SJCRH30 (cell line): ENCODE measurements around the gene FAP. TPM values are rescaled to one million over a fixed set of nuclear protein-coding genes. Genes with fewer than 3 reads are reported as not detected.

Experiments used
- DNase-seq, 2 experiments: peaks; one replicate each; pipeline ENCODE4 v3.0.0-alpha.2; 2015 to 2020
- H3K27ac ChIP-seq: fragments of 250-450 bp; sonication (Bioruptor Pico); 2 replicates; pipeline ENCODE4 v1.5.1; 2020; ENCODE audit warnings: mild to moderate bottlenecking, moderate library complexity
- H3K27me3 ChIP-seq: fragments of 250-450 bp; sonication (Bioruptor Pico); 2 replicates; pipeline ENCODE4 v1.5.1; 2020; ENCODE audit warnings: mild to moderate bottlenecking, moderate library complexity
- H3K36me3 ChIP-seq: fragments of 250-450 bp; sonication (Bioruptor Pico); 2 replicates; pipeline ENCODE4 v1.5.1; 2020; ENCODE audit warnings: mild to moderate bottlenecking, moderate library complexity
- H3K4me1 ChIP-seq: fragments of 250-450 bp; sonication (Bioruptor Pico); 2 replicates; pipeline ENCODE4 v1.5.1; 2020; ENCODE audit warnings: mild to moderate bottlenecking, moderate library complexity
- H3K4me3 ChIP-seq: fragments of 250-450 bp; sonication (Bioruptor Pico); 2 replicates; pipeline ENCODE4 v1.5.1; 2020; ENCODE audit warnings: mild to moderate bottlenecking, moderate library complexity
- H3K9me3 ChIP-seq: fragments of 250-450 bp; sonication (Bioruptor Pico); replicated peaks from 2 replicates; pipeline ENCODE4 v1.5.1; 2020; ENCODE audit warnings: mild to moderate bottlenecking, moderate library complexity
- total RNA-seq: library from RNA; depleted of rRNA; stranded (reverse); fragments of >200 nt; shearing (Covaris generic); gene quantifications from 2 replicates; pipeline ENCODE4 v1.2.3, GENCODE V29; 2014; rRNA removed

Gene FAP
- total RNA-seq, 1 experiment from 2014 or later: 3.6 TPM

GRCh38 chr2:162149466-162149865, 93.8 kb downstream of the FAP start:
- no peaks in the 10 kb centered on the region for H3K9me3 ChIP-seq
- no peaks in the 10 kb centered on the region; the same call in 1 of the 2 replicates for H3K27me3 ChIP-seq
- DNase-seq: no peak
- no peak overlapping the region for H3K4me3 ChIP-seq
- H3K4me1 ChIP-seq: no peaks in the 10 kb centered on the region
- no peaks in the 10 kb centered on the region for H3K36me3 ChIP-seq
- no peak overlapping the region for H3K27ac ChIP-seq

- Histone ChIP-seq H3K4me1 (no peaks in the 10 kb centered on the region), H3K27ac (no peak overlapping the region), H3K27me3 (no peaks in the 10 kb centered on the region; the same call in 1 of the 2 replicates), H3K36me3 (no peaks in the 10 kb centered on the region), H3K4me3 (no peak overlapping the region), H3K9me3 (no peaks in the 10 kb centered on the region)
- DNase-seq: no peak
These were observed 94.3 kb downstream of the FAP start for GRCh38 chr2:162148956-162149355.

DNA sequence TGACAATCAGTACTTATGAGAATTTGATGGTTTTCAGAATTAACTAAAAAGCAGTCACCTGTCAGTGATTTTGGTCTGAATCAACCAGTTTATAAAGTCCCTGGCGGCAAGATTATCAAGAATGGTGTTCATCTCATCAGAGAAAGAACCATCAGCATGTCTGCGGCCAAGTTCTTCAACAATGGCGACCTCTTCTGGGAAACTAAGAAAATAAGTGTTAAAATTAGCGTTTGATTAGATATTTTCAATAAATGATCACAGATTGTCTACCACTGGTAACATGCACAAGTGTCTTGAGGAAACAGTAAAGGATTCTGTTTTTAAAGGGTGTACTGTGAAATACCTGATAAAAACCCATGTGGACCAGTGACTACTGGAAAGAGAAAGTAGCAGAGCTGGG, 99.3 kb downstream of the FAP start:
- Histone ChIP-seq H3K36me3 (no peaks in the 10 kb centered on the region), H3K27ac (no peak overlapping the region), H3K9me3 (no peaks in the 10 kb centered on the region), H3K4me3 (no peak overlapping the region), H3K4me1 (no peaks in the 10 kb centered on the region), H3K27me3 (no peaks in the 10 kb centered on the region; the same call in 1 of the 2 replicates)
- no peak for DNase-seq

DNA sequence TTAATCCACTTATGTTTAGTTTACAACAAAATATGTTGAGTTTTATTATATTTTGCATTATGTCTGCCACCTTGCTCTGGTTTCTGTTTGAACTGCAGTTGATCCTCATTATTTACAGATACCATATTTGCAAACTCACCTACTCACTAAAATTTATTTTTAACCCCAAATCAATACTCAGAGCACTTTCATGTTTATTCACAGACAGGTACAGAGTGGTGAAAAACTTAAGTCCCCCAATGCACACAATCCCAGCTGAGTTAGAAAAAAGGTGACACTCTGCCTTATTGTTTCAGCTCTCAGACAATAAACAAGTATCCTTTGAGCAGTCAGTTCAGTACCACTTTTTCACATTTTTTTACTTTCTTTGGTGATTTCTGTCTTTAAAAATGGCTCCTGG, 104.9 kb downstream of the FAP start:
- H3K27me3 ChIP-seq: no peaks in the 10 kb centered on the region
- no peak for DNase-seq
- no peak overlapping the region for H3K4me3 ChIP-seq
- H3K9me3 ChIP-seq: no peaks in the 10 kb centered on the region
- no peaks in the 10 kb centered on the region for H3K4me1 ChIP-seq
- no peaks in the 10 kb centered on the region for H3K36me3 ChIP-seq
- H3K27ac ChIP-seq: no peak overlapping the region

DNA sequence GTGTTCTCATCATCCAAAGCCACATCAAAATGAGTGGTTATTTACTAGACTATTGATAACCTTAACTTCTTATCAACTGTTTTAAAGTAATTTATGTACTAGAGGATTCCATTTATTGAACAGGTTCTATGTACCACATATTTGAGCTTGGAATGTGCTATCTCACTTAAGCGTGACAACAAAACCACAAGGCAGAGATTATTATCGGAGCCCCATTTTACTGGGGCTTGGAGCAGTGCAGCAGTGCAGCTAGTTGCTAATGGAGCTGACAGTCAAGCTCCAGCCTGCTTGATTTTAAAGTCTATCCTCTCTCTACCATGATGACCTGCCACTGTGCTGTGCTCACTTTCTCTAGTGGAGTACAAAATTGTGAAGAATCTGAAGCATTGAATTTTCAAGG, 115.8 kb downstream of the FAP start:
- H3K9me3 ChIP-seq: no peaks in the 10 kb centered on the region
- no peak overlapping the region for H3K27ac ChIP-seq
- no peaks in the 10 kb centered on the region; the same call in 1 of the 2 replicates for H3K4me1 ChIP-seq

GRCh38 chr2:162126527-162126926, 116.7 kb downstream of the FAP start:
- Histone ChIP-seq H3K27me3 (no peaks in the 10 kb centered on the region), H3K9me3 (no peaks in the 10 kb centered on the region)

More for the DNA sequence above, 115.8 kb downstream of the FAP start:
- no peaks in the 10 kb centered on the region for H3K36me3 ChIP-seq
- DNase-seq: no peak
- no peak overlapping the region for H3K4me3 ChIP-seq
- no peaks in the 10 kb centered on the region for H3K27me3 ChIP-seq

GRCh38 chr2:162126111-162126519, 117.1 kb downstream of the FAP start:
- H3K4me3 ChIP-seq: no peak overlapping the region
- no peak for DNase-seq
- no peaks in the 10 kb centered on the region; the same call in 1 of the 2 replicates for H3K4me1 ChIP-seq

More at GRCh38 chr2:162126527-162126926, 116.7 kb downstream of the FAP start:
- H3K27ac ChIP-seq: no peak overlapping the region
- no peaks in the 10 kb centered on the region for H3K36me3 ChIP-seq
- no peak overlapping the region for H3K4me3 ChIP-seq
- no peaks in the 10 kb centered on the region; the same call in 1 of the 2 replicates for H3K4me1 ChIP-seq
- DNase-seq: no peak

GRCh38 chr2:162125138-162125537, 118.1 kb downstream of the FAP start:
- Histone ChIP-seq H3K4me3 (no peak overlapping the region), H3K36me3 (no peaks in the 10 kb centered on the region), H3K27ac (no peak overlapping the region), H3K9me3 (no peaks in the 10 kb centered on the region), H3K4me1 (no peaks in the 10 kb centered on the region; the same call in 1 of the 2 replicates), H3K27me3 (no peaks in the 10 kb centered on the region)
- no peak for DNase-seq

More at GRCh38 chr2:162126111-162126519, 117.1 kb downstream of the FAP start:
- Histone ChIP-seq H3K9me3 (no peaks in the 10 kb centered on the region), H3K27me3 (no peaks in the 10 kb centered on the region), H3K36me3 (no peaks in the 10 kb centered on the region), H3K27ac (no peak overlapping the region)

GRCh38 chr2:162123806-162124758, 119.2 kb downstream of the FAP start:
- Histone ChIP-seq H3K27ac (no peak overlapping the region), H3K36me3 (no peaks in the 10 kb centered on the region), H3K4me1 (no peaks in the 10 kb centered on the region; the same call in 1 of the 2 replicates), H3K9me3 (no peaks in the 10 kb centered on the region), H3K27me3 (no peaks in the 10 kb centered on the region), H3K4me3 (no peak overlapping the region)
- DNase-seq: peak in 1 of 2 experiments; percentile 74

Other genes with a start within 250 kb of the FAP start
- gene DPP4, start 169.2 kb downstream of the FAP start, total RNA-seq: 0.08 TPM in 1 of 2 replicates, not detected in the other
- gene GCG, start 91.2 kb downstream of the FAP start, total RNA-seq: not detected in 2 replicates
- gene IFIH1, start 75.2 kb upstream of the FAP start, total RNA-seq: not detected in 2 replicates
- gene GCA, start 100.7 kb upstream of the FAP start, total RNA-seq: 3.3 and 3.8 TPM in 2 replicates